Measurements from ENCODE around the gene DIS3L2.

Gene DIS3L2

GRCh38 chr2:231920795-231921194, 40.7 kb upstream of the DIS3L2 start:
- no peak for DNase-seq (ENCODE audit: low read depth, low spot score)
- H3K36me3 ChIP-seq (ENCODE audit: insufficient read depth, low read length), result no peaks in the 10 kb centered on the region
- TF ChIP-seq FOXP2 (optimal IDR thresholded peaks at IDR 0.05; ENCODE audit: control extremely low read depth, extremely low read length, insufficient read depth) (no peak), POLR2AphosphoS5 (IDR thresholded peaks at IDR 0.05; ENCODE audit: borderline replicate concordance, low read depth, low read length) (no peak)
- H3K9me3 ChIP-seq (ENCODE audit: low read depth, low read length), result no peaks in the 10 kb centered on the region
- H3K4me3 ChIP-seq, result no peak overlapping the region
- H3K9ac ChIP-seq (ENCODE audit: insufficient read length), result no peak overlapping the region
- H3K27ac ChIP-seq, result no peak overlapping the region

GRCh38 chr2:231922311-231923009, 39.1 kb upstream of the DIS3L2 start:
- Histone ChIP-seq H3K9me3 (ENCODE audit: low read depth, low read length) (no peaks in the 10 kb centered on the region), H3K4me3 (no peak overlapping the region), H3K27ac (no peak overlapping the region), H3K36me3 (ENCODE audit: insufficient read depth, low read length) (no peaks in the 10 kb centered on the region), H3K9ac (ENCODE audit: insufficient read length) (no peak overlapping the region)
- no peak for TF ChIP-seq POLR2AphosphoS5 (IDR thresholded peaks at IDR 0.05; ENCODE audit: borderline replicate concordance, low read depth, low read length)
- TF ChIP-seq FOXP2 (optimal IDR thresholded peaks at IDR 0.05; ENCODE audit: control extremely low read depth, extremely low read length, insufficient read depth), result no peak
- no peak for TF ChIP-seq EZH2 (IDR thresholded peaks at IDR 0.05)
- DNase-seq (ENCODE audit: low read depth, low spot score), result no peak

- TF ChIP-seq EZH2 (IDR thresholded peaks at IDR 0.05) (no peak), POLR2AphosphoS5 (IDR thresholded peaks at IDR 0.05; ENCODE audit: borderline replicate concordance, low read depth, low read length) (no peak), FOXP2 (optimal IDR thresholded peaks at IDR 0.05; ENCODE audit: control extremely low read depth, extremely low read length, insufficient read depth) (no peak)
- H3K9me3 ChIP-seq (ENCODE audit: low read depth, low read length), result no peaks in the 10 kb centered on the region
- H3K27ac ChIP-seq, result no peak overlapping the region
- H3K4me3 ChIP-seq, result no peak overlapping the region
- no peak for DNase-seq (ENCODE audit: low read depth, low spot score)
- H3K9ac ChIP-seq (ENCODE audit: insufficient read length), result no peak overlapping the region
- no peaks in the 10 kb centered on the region for H3K36me3 ChIP-seq (ENCODE audit: insufficient read depth, low read length)
Observed at GRCh38 chr2:231923010-231923344, 38.5 kb upstream of the DIS3L2 start.

- Histone ChIP-seq H3K27ac (no peak overlapping the region), H3K36me3 (ENCODE audit: insufficient read depth, low read length) (no peaks in the 10 kb centered on the region), H3K9ac (ENCODE audit: insufficient read length) (no peak overlapping the region), H3K9me3 (ENCODE audit: low read depth, low read length) (no peaks in the 10 kb centered on the region), H3K4me3 (no peak overlapping the region)
- TF ChIP-seq FOXP2 (optimal IDR thresholded peaks at IDR 0.05; ENCODE audit: control extremely low read depth, extremely low read length, insufficient read depth) (no peak), POLR2AphosphoS5 (IDR thresholded peaks at IDR 0.05; ENCODE audit: borderline replicate concordance, low read depth, low read length) (no peak), EZH2 (IDR thresholded peaks at IDR 0.05) (no peak)
- DNase-seq (ENCODE audit: low read depth, low spot score), result no peak
Observed at GRCh38 chr2:231923951-231924888, 37.3 kb upstream of the DIS3L2 start.

- Histone ChIP-seq H3K36me3 (ENCODE audit: insufficient read depth, low read length) (no peaks in the 10 kb centered on the region), H3K9ac (ENCODE audit: insufficient read length) (no peak overlapping the region), H3K9me3 (ENCODE audit: low read depth, low read length) (no peaks in the 10 kb centered on the region), H3K27ac (no peak overlapping the region), H3K4me3 (peak overlapping the region; percentile 72)
- TF ChIP-seq FOXP2 (optimal IDR thresholded peaks at IDR 0.05; ENCODE audit: control extremely low read depth, extremely low read length, insufficient read depth) (no peak), POLR2AphosphoS5 (IDR thresholded peaks at IDR 0.05; ENCODE audit: borderline replicate concordance, low read depth, low read length) (no peak), EZH2 (IDR thresholded peaks at IDR 0.05) (no peak)
- DNase-seq (ENCODE audit: low read depth, low spot score), result no peak
Observed at GRCh38 chr2:231924889-231925275, 36.6 kb upstream of the DIS3L2 start.

- no peak for DNase-seq (ENCODE audit: low read depth, low spot score)
- Histone ChIP-seq H3K4me3 (peak overlapping the region; percentile 72), H3K9me3 (ENCODE audit: low read depth, low read length) (no peaks in the 10 kb centered on the region), H3K9ac (ENCODE audit: insufficient read length) (no peak overlapping the region), H3K27ac (no peak overlapping the region), H3K36me3 (ENCODE audit: insufficient read depth, low read length) (no peaks in the 10 kb centered on the region)
- no peak for TF ChIP-seq EZH2 (IDR thresholded peaks at IDR 0.05)
- TF ChIP-seq FOXP2 (optimal IDR thresholded peaks at IDR 0.05; ENCODE audit: control extremely low read depth, extremely low read length, insufficient read depth), result no peak
- TF ChIP-seq POLR2AphosphoS5 (IDR thresholded peaks at IDR 0.05; ENCODE audit: borderline replicate concordance, low read depth, low read length), result no peak
Observed at GRCh38 chr2:231925303-231926179, 36.0 kb upstream of the DIS3L2 start.

- Histone ChIP-seq H3K4me3 (peak within 1 kb of the TSS; percentile 72), H3K9ac (ENCODE audit: insufficient read length) (no peak within 1 kb of the TSS), H3K27ac (no peak within 1 kb of the TSS), H3K36me3 (ENCODE audit: insufficient read depth, low read length) (no peaks in the 10 kb centered on the region), H3K9me3 (ENCODE audit: low read depth, low read length) (no peaks in the 10 kb centered on the region)
- DNase-seq (ENCODE audit: low read depth, low spot score), result no peak
- TF ChIP-seq POLR2AphosphoS5 (IDR thresholded peaks at IDR 0.05; ENCODE audit: borderline replicate concordance, low read depth, low read length) (no peak), FOXP2 (optimal IDR thresholded peaks at IDR 0.05; ENCODE audit: control extremely low read depth, extremely low read length, insufficient read depth) (no peak), EZH2 (IDR thresholded peaks at IDR 0.05) (no peak)
Observed at GRCh38 chr2:231926180-231926741, 35.3 kb upstream of the DIS3L2 start, which contains the start of gene NPPC. TSS of gene NPPC (minus strand) at chr2:231926396. CDS start at chr2:231926249, 147 bp downstream.
